HG03521 (cell line): ENCODE measurements around the gene ZFAND3.

ENCODE experiments used
- ATAC-seq: cut with Tn5 transposase; IDR thresholded peaks from one replicate; pipeline ENCODE4 v1.9.1; 2021; ENCODE audit warnings: mild to moderate bottlenecking, moderate library complexity; ENCODE audit not compliant: unreplicated experiment

ZFAND3 gene

GRCh38 chr6:38193481-38194281 is 374.2 kb downstream of the ZFAND3 start:
- ATAC-seq: no peak

- no peak for ATAC-seq
Observed at GRCh38 chr6:38194282-38194572, 374.7 kb downstream of the ZFAND3 start.

GRCh38 chr6:38194589-38194988 is 375.1 kb downstream of the ZFAND3 start:
- no peak for ATAC-seq

- no peak for ATAC-seq
Observed at GRCh38 chr6:38195113-38195635, 375.6 kb downstream of the ZFAND3 start.

GRCh38 chr6:38198219-38198618 is 378.7 kb downstream of the ZFAND3 start:
- no peak for ATAC-seq
